CD4-positive, alpha-beta T cell (primary cell): ENCODE results near the gene PIP5K1C. TPM values are rescaled to one million over a fixed set of nuclear protein-coding genes. Genes with fewer than 3 reads are reported as not detected.
"Not testable (repeated sequence)": the region's sequence is repeated elsewhere in the genome, so short reads cannot be mapped to it uniquely, and the experiment has no call there.

Experiments
- ATAC-seq: fragments of 200-7000 bp; cut with Tn5 transposase; one replicate; pipeline ENCODE4 v1.10.0; 2022; ENCODE audit warnings: mild to moderate bottlenecking; ENCODE audit not compliant: poor library complexity
- CTCF ChIA-PET: fragments of 350-600 bp; sonication (Branson Sonifier 250); formaldehyde crosslinking; loops from one replicate; lab custom pipeline; 2021; ENCODE audit warnings: antibody characterized with exemption, inconsistent platforms; lab: Charles Lee
- POLR2A ChIA-PET: fragments of 350-600 bp; sonication (Branson Sonifier 250); formaldehyde crosslinking; loops from one replicate; lab custom pipeline; 2021; ENCODE audit warnings: antibody characterized with exemption, inconsistent platforms; lab: Charles Lee
- DNase-seq, 14 experiments: peaks; one replicate each; pipeline ENCODE4 v3.0.0-alpha.2; 2013 to 2020; ENCODE audit warnings: mixed read lengths in 2 of 14
- H3K27ac ChIP-seq, 2 donors: one replicate each; pipeline versions ENCODE4 v1.5.1 to v1.7.0; 2013; ENCODE audit warnings: low read length in 2 of 2, low read depth in 1 of 2, mild to moderate bottlenecking in 1 of 2
- H3K27me3 ChIP-seq, 2 experiments: 1 replicate in 1 of 2; 2 replicates in 1 of 2; pipeline versions ENCODE4 v1.6.1 to v1.7.0; 2013; ENCODE audit warnings: low read length in 2 of 2, control low read depth in 1 of 2, mild to moderate bottlenecking in 1 of 2, moderate library complexity in 1 of 2; ENCODE audit not compliant: insufficient read depth in 2 of 2, control insufficient read depth in 1 of 2
- H3K36me3 ChIP-seq: one replicate; pipeline ENCODE4 v1.6.1; 2013; ENCODE audit warnings: low read length, control low read depth; ENCODE audit not compliant: insufficient read depth
- H3K4me1 ChIP-seq: one replicate; pipeline ENCODE4 v1.6.1; 2013; ENCODE audit warnings: low read length, control low read depth; ENCODE audit not compliant: insufficient read depth
- H3K4me3 ChIP-seq: one replicate; pipeline ENCODE4 v1.5.1; 2013; ENCODE audit warnings: mild to moderate bottlenecking, low read length, moderate library complexity
- H3K9me3 ChIP-seq, 2 experiments: 1 replicate in 1 of 2; 2 replicates in 1 of 2; pipeline versions ENCODE4 v1.6.1 to v1.7.0; 2013; ENCODE audit warnings: low read length in 2 of 2, mild to moderate bottlenecking in 2 of 2, control low read depth in 1 of 2, moderate library complexity in 1 of 2; ENCODE audit not compliant: control insufficient read depth in 1 of 2, insufficient read depth in 1 of 2
- H3K27ac Mint-ChIP-seq: one replicate; pipeline ENCODE4 v1.8.0; 2020; ENCODE audit warnings: mixed read lengths
- H3K27me3 Mint-ChIP-seq: one replicate; pipeline ENCODE4 v1.8.0; 2021; ENCODE audit warnings: mixed read lengths
- H3K36me3 Mint-ChIP-seq: one replicate; pipeline ENCODE4 v1.8.0; 2021; ENCODE audit warnings: low read depth, mixed read lengths
- H3K4me1 Mint-ChIP-seq: one replicate; pipeline ENCODE4 v1.8.0; 2021; ENCODE audit warnings: low read depth, mixed read lengths
- H3K4me3 Mint-ChIP-seq: one replicate; pipeline ENCODE4 v1.8.0; 2020; ENCODE audit warnings: mild to moderate bottlenecking, mixed read lengths
- H3K9me3 Mint-ChIP-seq: one replicate; pipeline ENCODE4 v1.8.0; 2020; ENCODE audit warnings: mixed read lengths
- CTCF ChIP-seq: fragments of 200-600 bp; IDR thresholded peaks from one replicate; pipeline ENCODE4 v1.8.0; 2022; ENCODE audit warnings: antibody characterized with exemption, mild to moderate bottlenecking
- intact Hi-C, 2 experiments: fragments of 100-400 bp; cut with DNase I in 1 of 2; cut with micrococcal nuclease in 1 of 2; formaldehyde crosslinking; loops; one replicate each; pipeline versions ENCODE4 v1.15.1 to v1.9.0; 2023 to 2025; cut with DNase I, micrococcal nuclease
- total RNA-seq, 174 experiments: library from RNA in 2 of 174; stranded (reverse) in 2 of 174; gene quantifications; one replicate each; pipeline ENCODE4 v1.2.3 and lab custom pipeline; 2021 to 2026

The PIP5K1C gene
- total RNA-seq, 2 experiments from 2014 or later, result 14.7 to 15.5 TPM

GRCh38 chr19:3632739-3633558 lies 67.3 kb downstream of the PIP5K1C start:
- Mint-ChIP-seq H3K36me3 (peaks cover 4% of the 10 kb centered on the region), H3K9me3 (no peaks in the 10 kb centered on the region), H3K27me3 (no peaks in the 10 kb centered on the region), H3K27ac (no peak overlapping the region), H3K4me1 (no peaks in the 10 kb centered on the region), H3K4me3 (no peak overlapping the region)
- CTCF ChIA-PET, result no interaction called here
- Histone ChIP-seq H3K4me3 (no peak overlapping the region), H3K27me3 (no peaks in the 10 kb centered on the region), H3K9me3 (no peaks in the 10 kb centered on the region), H3K4me1 (no peaks in the 10 kb centered on the region), H3K27ac (no peak overlapping the region), H3K36me3 (peaks cover 7% of the 10 kb centered on the region)
- no peak for DNase-seq
- ATAC-seq, result no peak
- intact Hi-C loops, result no loop called here
- TF ChIP-seq CTCF, result no peak
- POLR2A ChIA-PET, result no interaction called here

GRCh38 chr19:3632098-3632497 lies 68.2 kb downstream of the PIP5K1C start:
- H3K36me3 Mint-ChIP-seq, result peaks cover 5% of the 10 kb centered on the region
- TF ChIP-seq CTCF, result no peak
- Histone ChIP-seq H3K27ac (no peak overlapping the region), H3K36me3 (peaks cover 7% of the 10 kb centered on the region), H3K27me3 (no peaks in the 10 kb centered on the region), H3K9me3 (no peaks in the 10 kb centered on the region), H3K4me3 (no peak overlapping the region), H3K4me1 (peaks cover 6% of the 10 kb centered on the region)
- ATAC-seq (no peak), DNase-seq (no peak)
- no peak overlapping the region for H3K4me3 Mint-ChIP-seq
- no peaks in the 10 kb centered on the region for H3K9me3 Mint-ChIP-seq
- ChIA-PET CTCF (no interaction called here), POLR2A (no interaction called here)
- no peaks in the 10 kb centered on the region for H3K27me3 Mint-ChIP-seq
- intact Hi-C loops, result no loop called here
- peaks cover 1% of the 10 kb centered on the region for H3K4me1 Mint-ChIP-seq
- H3K27ac Mint-ChIP-seq, result no peak overlapping the region

DNA sequence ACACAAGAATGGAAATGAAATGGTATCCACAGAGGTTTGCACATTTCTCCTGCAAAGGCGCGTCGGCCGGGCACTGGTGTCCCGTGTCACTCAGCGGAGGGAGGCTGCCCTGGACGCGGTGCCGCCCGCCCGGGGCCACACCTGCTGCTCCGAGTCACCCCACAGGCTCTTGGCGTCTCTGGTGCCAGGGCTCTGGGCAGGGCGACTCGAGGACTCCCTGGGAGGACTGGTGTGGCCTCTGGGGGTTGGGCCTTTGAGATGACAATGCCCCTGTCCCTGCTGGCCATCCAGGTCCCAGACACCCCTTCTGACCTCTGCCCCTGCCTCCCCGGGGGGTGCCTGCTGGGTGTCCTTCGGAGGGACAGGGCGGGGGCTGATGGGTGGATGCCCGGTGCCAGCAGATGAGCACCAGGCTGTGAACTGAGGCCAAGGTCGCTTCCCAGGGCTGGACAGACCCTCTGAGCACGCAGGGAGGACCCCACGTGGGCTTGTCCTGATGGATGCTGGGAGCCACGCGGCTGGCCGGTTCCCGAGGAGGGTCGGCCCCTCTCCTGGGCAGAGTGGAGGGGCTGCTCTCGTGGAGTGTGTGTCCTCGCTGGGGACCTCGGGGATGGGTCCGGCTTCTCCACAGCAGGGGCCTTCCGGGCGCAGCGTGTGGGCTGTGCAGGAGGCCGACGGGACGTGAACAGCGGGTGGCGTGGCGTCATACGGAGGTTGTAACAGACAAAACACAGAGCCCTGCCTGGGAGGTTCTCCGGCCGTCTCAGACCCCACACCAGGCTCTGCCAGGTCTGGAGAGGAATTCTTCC lies 69.0 kb downstream of the PIP5K1C start:
- Mint-ChIP-seq H3K27me3 (no peaks in the 10 kb centered on the region), H3K36me3 (peaks cover 11% of the 10 kb centered on the region), H3K9me3 (no peaks in the 10 kb centered on the region), H3K4me3 (no peak overlapping the region), H3K4me1 (peaks cover 8% of the 10 kb centered on the region), H3K27ac (no peak overlapping the region)
- H3K36me3 ChIP-seq, result peaks cover 5% of the 10 kb centered on the region
- no peak for DNase-seq
- ATAC-seq, result no peak
- intact Hi-C loops, result no loop called here
- no peaks in the 10 kb centered on the region for H3K9me3 ChIP-seq
- ChIA-PET CTCF (no interaction called here), POLR2A (no interaction called here)
- no peak overlapping the region for H3K27ac ChIP-seq
- H3K27me3 ChIP-seq, result no peaks in the 10 kb centered on the region
- no peak for TF ChIP-seq CTCF
- peaks cover 11% of the 10 kb centered on the region for H3K4me1 ChIP-seq
- no peak overlapping the region for H3K4me3 ChIP-seq

DNA sequence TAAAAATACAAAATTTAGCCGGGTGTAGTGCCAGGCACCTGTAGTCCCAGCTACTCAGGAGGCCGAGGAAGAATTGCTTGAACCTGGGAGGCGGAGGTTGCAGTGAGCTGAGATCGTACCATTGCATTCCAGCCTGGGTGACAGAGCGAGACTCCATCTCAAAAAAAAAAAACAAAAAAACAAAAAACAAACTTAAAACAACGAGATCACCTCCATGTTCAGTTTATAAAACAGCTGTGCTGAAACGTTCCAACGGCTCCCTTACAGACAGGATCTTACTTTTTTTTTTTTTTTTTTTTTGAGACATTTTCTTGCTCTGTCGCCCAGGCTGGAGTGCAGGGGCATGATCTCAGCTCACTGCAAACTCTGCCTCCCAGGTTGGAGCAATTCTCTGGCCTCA lies 71.5 kb downstream of the PIP5K1C start:
- H3K9me3 Mint-ChIP-seq, H3K27me3 ChIP-seq, CTCF ChIA-PET, intact Hi-C loops, POLR2A ChIA-PET, H3K4me3 Mint-ChIP-seq, H3K4me3 ChIP-seq, H3K9me3 ChIP-seq, H3K36me3 ChIP-seq, ATAC-seq, DNase-seq, H3K27ac Mint-ChIP-seq, H3K27me3 Mint-ChIP-seq, H3K27ac ChIP-seq: not testable (repeated sequence)
- Mint-ChIP-seq H3K36me3 (peaks cover 15% of the 10 kb centered on the region), H3K4me1 (peaks cover 21% of the 10 kb centered on the region)
- H3K4me1 ChIP-seq, result peaks cover 35% of the 10 kb centered on the region
